HCT116 (cell line): ENCODE results near the gene FNDC3B. TPM values are rescaled to one million over a fixed set of nuclear protein-coding genes. Genes with fewer than 3 reads are reported as not detected.

ENCODE experiments used
- ATAC-seq: fragments of 200-7000 bp; cut with Tn5 transposase; 2 replicates; pipeline ENCODE4 v1.9.1; 2020; ENCODE audit warnings: mild to moderate bottlenecking, moderate library complexity
- BruUV-seq: library from RNA; stranded (reverse); fragments of 400-500 nt; replicated peaks from 2 replicates; lab custom pipeline; 2021; lab: Mats Ljungman, UMichigan
- CTCF ChIA-PET: fragments of 300-600 bp; sonication (Branson Sonifier 250); formaldehyde crosslinking; loops from one replicate; lab custom pipeline; 2021; ENCODE audit warnings: antibody characterized with exemption; lab: Charles Lee
- POLR2A ChIA-PET: fragments of 300-600, 350-600 bp; sonication (Branson Sonifier 250); formaldehyde crosslinking; loops from one replicate; lab custom pipeline; 2021; ENCODE audit warnings: antibody characterized with exemption; lab: Charles Lee
- RAD21 ChIA-PET, 2 experiments: fragments of 300-600 bp; sonication (Branson Sonifier 250); formaldehyde crosslinking; loops; one replicate each; lab custom pipeline; 2023; ENCODE audit warnings: low total read pairs in 2 of 2; ENCODE audit not compliant: uncharacterized antibody in 2 of 2, unreplicated experiment in 2 of 2, low non-redundant PET in 1 of 2; lab: Charles Lee
- DNase-seq: peaks from one replicate; pipeline ENCODE4 v3.0.0-alpha.2; 2010; ENCODE audit warnings: low read depth, low spot score
- H2AFZ ChIP-seq: fragments of 200-600 bp; shearing (Covaris generic), sonication (generic); 2 replicates; pipeline ENCODE4 v1.6.1; 2017; ENCODE audit warnings: low read depth, mixed run types, mixed read lengths, antibody characterized with exemption, low read length; ENCODE audit not compliant: poor library complexity, severe bottlenecking
- H3K27ac ChIP-seq: 2 replicates; pipeline ENCODE4 v1.5.1; 2012; ENCODE audit warnings: low read depth, low read length
- H3K27me3 ChIP-seq: fragments of 200-600 bp; sonication (generic); 2 replicates; pipeline ENCODE4 v1.6.1; 2016; ENCODE audit warnings: mixed run types, low read length, mixed read lengths; ENCODE audit not compliant: insufficient read depth
- H3K36me3 ChIP-seq, 2 experiments: fragments of 200-500 bp in 1 of 2; fragments of 200-600 bp in 1 of 2; sonication (Bioruptor generic) in 1 of 2; sonication (generic) in 1 of 2; 2 replicates each; pipeline versions ENCODE4 v1.5.1 to v1.6.1; 2014 to 2016; ENCODE audit warnings: low read length in 2 of 2, inconsistent platforms in 1 of 2, mixed read lengths in 1 of 2, mixed run types in 1 of 2; ENCODE audit not compliant: insufficient read depth in 2 of 2, control insufficient read depth in 1 of 2
- H3K4me1 ChIP-seq, 2 experiments: fragments of 200-600 bp in 1 of 2; sonication (generic) in 1 of 2; 2 replicates each; pipeline versions ENCODE4 v1.5.1 to v1.6.1; 2012 to 2017; ENCODE audit warnings: low read length in 2 of 2, inconsistent platforms in 1 of 2, mild to moderate bottlenecking in 1 of 2, mixed read lengths in 1 of 2, mixed run types in 1 of 2, moderate library complexity in 1 of 2; ENCODE audit not compliant: insufficient read depth in 2 of 2, control insufficient read depth in 1 of 2
- H3K4me2 ChIP-seq: fragments of 200-600 bp; sonication (generic); 2 replicates; pipeline ENCODE4 v1.6.1; 2017; ENCODE audit warnings: mixed run types, low read length, mixed read lengths
- H3K4me3 ChIP-seq, 2 experiments: fragments of 200-600 bp in 1 of 2; sonication (generic) in 1 of 2; replicated peaks in 1 of 2; 2 replicates each; pipeline ENCODE4 v1.5.1; 2011 to 2016; ENCODE audit warnings: low read length in 2 of 2, control low read depth in 1 of 2, low read depth in 1 of 2, mild to moderate bottlenecking in 1 of 2, mixed read lengths in 1 of 2, mixed run types in 1 of 2
- H3K79me2 ChIP-seq: fragments of 200-600 bp; sonication (generic); 2 replicates; pipeline ENCODE4 v1.6.1; 2017; ENCODE audit warnings: mild to moderate bottlenecking, mixed run types, low read length, moderate library complexity, mixed read lengths; ENCODE audit not compliant: insufficient read depth
- H3K9ac ChIP-seq: fragments of 200-600 bp; sonication (generic); 2 replicates; pipeline ENCODE4 v1.6.1; 2016; ENCODE audit warnings: low read length, mixed read lengths
- H3K9me2 ChIP-seq: fragments of 200-600 bp; sonication (generic), shearing (Covaris generic); 2 replicates; pipeline ENCODE4 v1.6.1; 2017; ENCODE audit warnings: mixed run types, mild to moderate bottlenecking, moderate library complexity; ENCODE audit not compliant: insufficient read depth
- H3K9me3 ChIP-seq, 2 experiments: fragments of 200-500 bp in 1 of 2; fragments of 200-600 bp in 1 of 2; sonication (Bioruptor generic) in 1 of 2; sonication (generic) in 1 of 2; 2 replicates each; pipeline ENCODE4 v1.6.1; 2014 to 2017; ENCODE audit warnings: low read length in 2 of 2, mixed read lengths in 2 of 2, inconsistent platforms in 1 of 2, low read depth in 1 of 2, mild to moderate bottlenecking in 1 of 2, mixed run types in 1 of 2, moderate library complexity in 1 of 2; ENCODE audit not compliant: control insufficient read depth in 1 of 2, insufficient read depth in 1 of 2
- H4K20me1 ChIP-seq: fragments of 200-600 bp; sonication (generic), shearing (Covaris generic); 2 replicates; pipeline ENCODE4 v1.6.1; 2017; ENCODE audit warnings: mixed run types, mild to moderate bottlenecking, moderate library complexity; ENCODE audit not compliant: insufficient read depth
- EGR1 ChIP-seq: IDR thresholded peaks from 2 replicates; pipeline ENCODE4 v1.6.1; 2012; ENCODE audit warnings: low read depth
- ELF1 ChIP-seq: IDR thresholded peaks from 2 replicates; pipeline ENCODE4 v1.6.1; 2012; ENCODE audit warnings: low read depth, borderline replicate concordance
- FOSL1 ChIP-seq: IDR thresholded peaks from 2 replicates; pipeline ENCODE4 v1.6.1; 2012; ENCODE audit warnings: low read depth
- JUND ChIP-seq: IDR thresholded peaks from 2 replicates; pipeline ENCODE4 v1.6.1; 2012
- RAD21 ChIP-seq: IDR thresholded peaks from 2 replicates; pipeline ENCODE4 v1.6.1; 2012; ENCODE audit warnings: low read depth, mild to moderate bottlenecking
- SP1 ChIP-seq: IDR thresholded peaks from 2 replicates; pipeline ENCODE4 v1.6.1; 2012; ENCODE audit warnings: low read depth
- SRF ChIP-seq: IDR thresholded peaks from 2 replicates; pipeline ENCODE4 v1.6.1; 2012; ENCODE audit warnings: low read depth
- TCF7L2 ChIP-seq: IDR thresholded peaks from 2 replicates; pipeline ENCODE4 v1.7.0; 2011; ENCODE audit warnings: borderline replicate concordance, inconsistent platforms; ENCODE audit not compliant: insufficient read depth, insufficient read length; ENCODE audit errors: extremely low read depth
- YY1 ChIP-seq: IDR thresholded peaks from 2 replicates; pipeline ENCODE4 v1.6.1; 2011; ENCODE audit warnings: low read length, low read depth, moderate library complexity, mild to moderate bottlenecking; ENCODE audit not compliant: insufficient replicate concordance; ENCODE audit errors: extremely low read depth
- ZNF274 ChIP-seq: fragments of 200-500 bp; sonication (Bioruptor generic); IDR thresholded peaks from 2 replicates; pipeline ENCODE4 v1.6.1; 2014; ENCODE audit warnings: mild to moderate bottlenecking, low read depth, low read length, inconsistent platforms
- intact Hi-C: fragments of 100-400 bp; cut with micrococcal nuclease; formaldehyde crosslinking; loops from 2 replicates; pipeline ENCODE4 v1.10.0; 2022
- total RNA-seq: library from RNA; stranded (reverse); gene quantifications from one replicate; pipeline ENCODE4 v1.2.1, GENCODE V29; 2021; ENCODE audit not compliant: unreplicated experiment
- TF ChIP-seq, protein P1 (sequence below), 3 experiments: fragments of 200-600 bp in 1 of 3; sonication (generic) in 1 of 3; IDR thresholded peaks in 2 of 3; conservative IDR thresholded peaks in 1 of 3; 2 replicates each; pipeline ENCODE4 v1.5.1; 2012 to 2017; ENCODE audit warnings: low read depth in 2 of 3, low read length in 2 of 3, antibody characterized with exemption in 1 of 3, borderline replicate concordance in 1 of 3, control low read depth in 1 of 3, mild to moderate bottlenecking in 1 of 3, mixed read lengths in 1 of 3, mixed run types in 1 of 3, moderate library complexity in 1 of 3; ENCODE audit not compliant: insufficient read depth in 1 of 3
- TF ChIP-seq, protein P2 (sequence below): IDR thresholded peaks from 2 replicates; pipeline ENCODE4 v1.6.1; 2012

The FNDC3B gene
- total RNA-seq, 1 experiment from 2014 or later = 45.7 TPM

DNA sequence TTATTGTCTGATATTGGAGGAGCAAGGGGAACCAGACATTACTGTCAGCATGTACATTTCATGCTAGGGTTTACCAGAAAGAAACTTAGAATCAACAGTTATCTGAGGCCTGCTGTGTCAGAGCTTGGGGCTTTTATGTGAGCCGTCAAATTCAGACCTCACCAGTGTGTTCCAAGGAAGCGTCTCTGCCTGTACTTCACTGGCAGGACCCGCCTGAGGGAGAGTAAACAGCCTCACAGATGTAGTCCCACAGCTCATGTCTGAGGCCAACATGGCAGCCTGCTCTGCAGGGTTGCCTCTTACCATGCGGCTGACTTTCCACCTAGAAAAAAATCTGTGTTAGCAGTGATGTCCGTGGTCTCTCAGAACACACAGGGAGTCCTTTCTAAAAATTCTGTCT lies 334.5 kb downstream of the FNDC3B start:
- intact Hi-C loops = no loop called here
- BruUV-seq = no TSS peak
- ChIA-PET POLR2A (no interaction called here), CTCF (no interaction called here), RAD21 (no interaction called here)
- H3K27ac ChIP-seq = no peak overlapping the region
- TF ChIP-seq SRF (no peak), YY1 (no peak), EGR1 (no peak), RAD21 (no peak), JUND (no peak), ZNF274 (no peak), ELF1 (no peak), TCF7L2 (no peak), SP1 (no peak), FOSL1 (no peak)
- TF ChIP-seq, protein P1, sequence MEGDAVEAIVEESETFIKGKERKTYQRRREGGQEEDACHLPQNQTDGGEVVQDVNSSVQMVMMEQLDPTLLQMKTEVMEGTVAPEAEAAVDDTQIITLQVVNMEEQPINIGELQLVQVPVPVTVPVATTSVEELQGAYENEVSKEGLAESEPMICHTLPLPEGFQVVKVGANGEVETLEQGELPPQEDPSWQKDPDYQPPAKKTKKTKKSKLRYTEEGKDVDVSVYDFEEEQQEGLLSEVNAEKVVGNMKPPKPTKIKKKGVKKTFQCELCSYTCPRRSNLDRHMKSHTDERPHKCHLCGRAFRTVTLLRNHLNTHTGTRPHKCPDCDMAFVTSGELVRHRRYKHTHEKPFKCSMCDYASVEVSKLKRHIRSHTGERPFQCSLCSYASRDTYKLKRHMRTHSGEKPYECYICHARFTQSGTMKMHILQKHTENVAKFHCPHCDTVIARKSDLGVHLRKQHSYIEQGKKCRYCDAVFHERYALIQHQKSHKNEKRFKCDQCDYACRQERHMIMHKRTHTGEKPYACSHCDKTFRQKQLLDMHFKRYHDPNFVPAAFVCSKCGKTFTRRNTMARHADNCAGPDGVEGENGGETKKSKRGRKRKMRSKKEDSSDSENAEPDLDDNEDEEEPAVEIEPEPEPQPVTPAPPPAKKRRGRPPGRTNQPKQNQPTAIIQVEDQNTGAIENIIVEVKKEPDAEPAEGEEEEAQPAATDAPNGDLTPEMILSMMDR (IDR thresholded peaks at IDR 0.05 in 2 of 3, conservative IDR thresholded peaks at IDR 0.05 in 1 of 3; ENCODE audit: borderline replicate concordance in 1 of 3, insufficient read depth in 1 of 3, low read depth in 2 of 3, low read length in 2 of 3) = no peak
- TF ChIP-seq, protein P2, sequence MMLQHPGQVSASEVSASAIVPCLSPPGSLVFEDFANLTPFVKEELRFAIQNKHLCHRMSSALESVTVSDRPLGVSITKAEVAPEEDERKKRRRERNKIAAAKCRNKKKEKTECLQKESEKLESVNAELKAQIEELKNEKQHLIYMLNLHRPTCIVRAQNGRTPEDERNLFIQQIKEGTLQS = no peak
- H3K79me2 ChIP-seq = no peaks in the 10 kb centered on the region
- H3K27me3 ChIP-seq = no peaks in the 10 kb centered on the region
- DNase-seq (no peak), ATAC-seq (no peak)
- H3K9me2 ChIP-seq = no peaks in the 10 kb centered on the region
- H3K36me3 ChIP-seq = no peaks in the 10 kb centered on the region
- H3K4me2 ChIP-seq = no peak overlapping the region
- no peaks in the 10 kb centered on the region for H4K20me1 ChIP-seq
- no peaks in the 10 kb centered on the region for H3K9me3 ChIP-seq
- no peak overlapping the region for H2AFZ ChIP-seq
- H3K9ac ChIP-seq = no peak overlapping the region
- no peak overlapping the region for H3K4me3 ChIP-seq
- H3K4me1 ChIP-seq = no peaks in the 10 kb centered on the region
